Measurements from ENCODE around the gene CASP2. TPM values are rescaled to one million over a fixed set of nuclear protein-coding genes. Genes with fewer than 3 reads are reported as not detected.
A peak's percentile ranks its signal among the peaks of the same experiment; 100 is the strongest.

Gene CASP2
- polyA plus RNA-seq, 1 donor, result 69.9 TPM

DNA sequence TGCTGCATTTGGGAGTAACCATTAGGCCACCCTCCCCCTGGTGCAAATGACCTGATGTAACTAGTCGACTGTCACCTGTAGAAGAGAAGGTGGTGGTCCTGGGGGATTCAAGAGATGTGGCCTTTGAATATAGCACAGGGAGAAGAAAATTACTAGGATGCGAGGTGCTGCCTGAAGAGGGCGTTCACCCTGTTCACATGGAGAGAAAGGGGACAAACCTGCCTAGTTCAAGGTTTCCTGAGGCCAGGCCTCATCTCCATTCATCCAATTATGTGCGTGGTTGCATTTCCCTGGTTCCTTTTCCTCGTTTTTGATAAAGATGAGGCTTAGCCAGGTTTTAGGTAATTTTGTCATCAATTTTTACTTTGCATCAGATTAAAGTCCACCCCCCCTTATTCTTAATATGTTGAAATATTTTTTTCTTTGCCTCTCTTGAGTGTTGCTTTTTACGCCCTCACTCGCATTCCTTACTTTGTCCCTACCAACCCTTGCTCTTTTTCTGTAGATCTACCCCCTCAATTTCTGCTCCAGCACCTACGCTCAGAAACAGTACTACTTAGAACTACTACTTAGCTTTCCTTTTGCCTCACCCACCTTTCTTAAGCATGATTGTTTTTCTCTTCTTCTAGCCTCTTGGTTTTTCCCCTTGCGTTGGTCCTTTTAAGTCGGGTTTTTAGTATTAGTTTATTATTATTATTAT, 41.5 kb downstream of the CASP2 start:
- no peak for DNase-seq

DNA sequence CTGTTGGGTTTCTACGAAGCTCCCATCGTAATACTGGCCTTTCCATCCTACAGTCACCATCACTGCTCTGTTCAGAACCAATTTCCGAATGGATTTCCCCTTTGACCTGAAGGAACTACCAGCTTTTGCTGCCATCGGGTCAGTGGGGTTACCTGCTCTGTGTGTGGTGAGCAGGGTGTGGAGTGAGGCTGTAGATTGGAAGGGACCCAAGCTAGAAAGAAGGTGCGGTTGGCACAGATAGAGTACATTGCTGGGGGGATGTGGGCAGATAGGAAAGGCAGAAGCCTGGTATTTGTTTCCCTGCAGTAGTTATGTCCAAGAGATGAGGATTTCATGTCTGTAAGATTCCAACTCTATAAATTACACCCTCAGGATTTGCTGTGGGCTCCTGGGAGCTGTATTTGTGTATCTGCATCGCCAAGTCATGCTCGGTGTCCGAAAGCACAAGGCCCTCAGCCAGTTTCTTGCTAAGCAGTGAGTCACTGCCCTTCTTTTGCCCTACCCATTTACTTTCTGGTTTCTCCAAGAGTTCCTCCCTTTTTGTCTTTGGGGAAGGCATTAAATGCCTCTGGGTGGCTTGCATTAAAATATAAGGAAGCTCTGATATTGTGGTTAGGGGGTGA, 43.1 kb downstream of the CASP2 start:
- DNase-seq, result no peak

DNA sequence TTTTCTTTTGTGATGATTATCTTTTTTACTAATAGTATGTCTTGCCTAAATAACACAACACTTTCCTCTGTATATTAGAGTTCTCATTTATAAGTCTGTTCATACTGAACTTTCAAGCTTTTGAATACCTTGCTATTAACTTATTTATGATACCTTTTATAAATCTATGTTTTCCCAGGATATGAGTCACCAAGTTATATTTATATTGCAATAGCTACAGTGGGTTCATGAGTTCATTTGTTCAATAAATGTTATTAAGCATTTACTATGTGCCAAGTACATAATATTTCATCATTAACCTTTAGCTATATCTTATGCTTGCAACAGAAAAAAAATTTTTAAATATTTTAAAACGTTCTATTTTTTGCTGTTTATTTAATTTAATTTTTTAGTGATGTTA, 46.1 kb downstream of the CASP2 start:
- DNase-seq, result no peak

DNA sequence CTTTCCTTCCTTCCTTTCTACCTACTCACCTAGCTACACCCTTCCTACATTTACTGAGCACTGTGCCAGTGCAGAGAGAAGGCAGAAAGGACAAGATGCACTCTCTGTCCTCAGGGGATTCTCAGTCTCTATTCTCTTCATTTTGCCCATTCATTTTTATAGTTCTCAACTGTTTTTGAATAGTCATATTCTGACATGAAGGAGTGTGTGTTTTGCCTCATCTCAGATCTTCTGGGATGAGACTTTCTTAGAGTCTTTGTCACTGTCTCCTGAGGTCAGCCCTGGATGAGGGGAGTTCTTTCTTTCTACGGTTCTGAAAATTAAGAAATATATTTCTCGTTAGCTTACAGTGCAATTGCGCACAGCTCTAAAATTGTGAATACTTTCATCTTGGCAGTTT, 49.1 kb downstream of the CASP2 start:
- no peak for DNase-seq

DNA sequence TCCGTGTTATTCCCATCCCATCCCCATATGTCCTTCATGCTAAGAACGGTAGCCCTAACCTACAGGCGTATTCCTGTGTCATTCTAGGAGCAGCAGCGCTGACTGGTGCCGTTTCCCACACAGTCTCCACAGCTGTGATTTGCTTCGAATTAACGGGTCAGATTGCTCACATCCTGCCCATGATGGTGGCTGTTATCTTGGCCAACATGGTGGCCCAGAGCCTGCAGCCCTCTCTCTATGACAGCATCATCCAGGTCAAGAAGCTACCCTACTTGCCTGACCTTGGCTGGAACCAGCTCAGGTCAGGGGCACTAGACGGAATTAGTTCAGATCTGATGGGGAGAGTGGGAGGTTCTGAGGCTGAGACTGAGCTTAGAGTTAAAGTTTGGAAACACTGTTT, 53.7 kb downstream of the CASP2 start:
- DNase-seq, result no peak

DNA sequence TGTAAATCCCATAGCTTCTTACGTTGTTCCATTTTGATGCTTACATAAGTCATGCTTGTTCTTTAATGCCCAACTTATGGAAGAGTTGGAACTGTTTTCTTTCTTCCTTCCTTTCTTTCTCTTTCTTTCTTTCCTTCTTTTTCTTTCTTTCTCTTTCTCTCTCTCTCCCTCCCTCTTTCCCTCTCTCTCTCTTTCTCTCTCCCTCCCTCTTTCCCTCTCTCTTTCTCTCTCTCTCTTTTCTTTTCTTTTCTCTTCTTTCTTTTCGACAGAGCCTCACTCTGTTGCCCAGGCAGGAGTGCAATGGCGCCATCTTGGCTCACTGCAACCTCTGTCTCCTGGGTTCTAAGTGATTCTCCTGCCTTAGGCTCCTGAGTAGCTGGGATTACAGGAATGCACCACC, 55.4 kb downstream of the CASP2 start:
- no peak for DNase-seq

DNA sequence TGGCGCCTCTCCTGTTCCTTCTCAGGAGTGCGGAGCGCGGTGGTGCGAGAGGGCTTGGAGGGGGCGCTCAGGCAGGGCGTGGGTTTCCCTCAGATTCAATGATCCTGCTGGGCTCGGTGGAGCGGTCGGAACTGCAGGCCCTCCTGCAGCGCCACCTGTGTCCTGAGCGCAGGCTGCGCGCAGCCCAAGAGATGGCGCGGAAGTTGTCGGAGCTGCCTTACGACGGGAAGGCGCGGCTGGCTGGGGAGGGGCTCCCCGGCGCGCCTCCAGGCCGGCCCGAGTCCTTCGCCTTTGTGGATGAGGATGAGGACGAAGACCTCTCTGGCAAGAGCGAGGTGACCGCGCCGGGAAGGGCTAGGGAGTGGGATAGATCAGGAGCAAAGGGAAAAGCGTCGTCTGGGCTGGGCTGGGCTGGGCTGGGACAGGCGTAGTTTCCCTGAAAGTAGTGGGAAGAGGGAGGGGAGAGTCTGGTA, 57.3 kb downstream of the CASP2 start:
- DNase-seq, result peak; percentile 59

DNA sequence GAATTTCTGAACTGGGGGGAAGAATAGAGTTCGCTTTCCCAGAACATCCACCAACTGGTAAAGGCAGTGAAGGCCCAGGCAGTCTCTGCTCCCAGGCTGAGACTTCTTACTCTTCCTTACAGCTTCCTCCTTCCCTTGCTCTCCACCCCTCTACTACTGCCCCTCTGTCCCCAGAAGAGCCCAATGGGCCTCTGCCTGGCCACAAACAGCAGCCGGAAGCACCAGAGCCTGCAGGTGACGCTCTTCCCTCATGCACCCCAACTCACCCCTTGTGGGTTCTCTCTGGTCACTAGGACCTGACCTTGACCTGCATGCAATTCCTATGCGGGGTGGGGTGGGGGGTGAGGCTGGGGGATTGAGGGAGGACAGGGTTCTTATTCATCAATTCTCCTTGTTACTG, 57.9 kb downstream of the CASP2 start:
- DNase-seq, result no peak

DNA sequence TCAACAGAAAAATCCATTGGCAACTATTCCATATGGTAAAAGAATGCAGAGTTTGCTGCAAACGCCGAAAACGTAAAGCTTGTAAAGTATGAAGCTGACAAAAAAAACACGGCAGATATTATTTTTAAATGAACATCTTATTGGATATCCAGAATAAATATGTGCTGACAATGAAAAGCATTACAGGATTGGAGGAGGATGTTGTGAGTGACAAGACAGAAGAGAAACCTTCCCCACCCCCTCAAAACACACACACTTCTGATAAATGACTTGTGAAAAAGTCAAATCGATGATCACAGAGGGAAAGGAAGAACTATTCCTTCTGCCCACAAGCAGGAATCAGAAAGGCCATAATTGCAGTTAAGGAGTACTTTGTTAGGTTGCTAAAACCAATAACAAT, 59.8 kb downstream of the CASP2 start:
- no peak for DNase-seq

DNA sequence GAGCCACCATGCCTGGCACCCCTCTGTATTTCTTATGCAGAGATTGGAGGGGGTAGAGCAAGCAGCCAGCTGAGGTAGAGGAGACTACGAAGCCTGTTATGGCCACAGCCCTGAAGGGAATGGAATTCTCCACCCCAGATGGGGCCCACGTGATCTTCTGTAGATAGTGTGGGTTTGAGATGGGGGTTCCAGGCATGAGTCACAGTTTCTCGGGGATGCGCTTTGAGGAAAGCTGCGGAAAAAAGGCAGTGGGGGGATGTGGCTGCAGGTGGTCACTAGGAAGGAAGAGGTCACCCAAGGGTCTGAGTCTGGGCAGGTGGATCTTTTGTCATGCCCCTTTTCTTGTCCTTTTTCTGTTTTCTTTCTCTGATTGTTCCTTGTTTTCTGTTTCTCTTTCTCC, 62.9 kb downstream of the CASP2 start:
- DNase-seq, result no peak

DNA sequence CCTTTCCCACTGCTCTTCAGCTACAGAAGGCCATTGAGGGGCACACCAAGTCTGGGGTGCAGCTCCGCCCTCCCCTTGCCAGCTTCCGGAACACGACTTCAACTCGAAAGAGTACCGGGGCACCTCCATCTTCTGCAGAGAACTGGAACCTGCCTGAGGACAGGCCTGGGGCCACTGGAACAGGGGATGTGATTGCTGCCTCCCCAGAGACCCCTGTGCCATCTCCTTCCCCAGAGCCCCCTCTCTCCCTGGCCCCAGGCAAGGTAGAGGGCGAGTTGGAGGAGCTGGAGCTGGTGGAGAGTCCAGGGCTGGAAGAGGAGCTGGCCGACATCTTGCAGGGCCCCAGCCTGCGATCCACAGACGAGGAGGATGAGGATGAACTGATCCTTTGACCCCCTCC, 63.4 kb downstream of the CASP2 start:
- no peak for DNase-seq

DNA sequence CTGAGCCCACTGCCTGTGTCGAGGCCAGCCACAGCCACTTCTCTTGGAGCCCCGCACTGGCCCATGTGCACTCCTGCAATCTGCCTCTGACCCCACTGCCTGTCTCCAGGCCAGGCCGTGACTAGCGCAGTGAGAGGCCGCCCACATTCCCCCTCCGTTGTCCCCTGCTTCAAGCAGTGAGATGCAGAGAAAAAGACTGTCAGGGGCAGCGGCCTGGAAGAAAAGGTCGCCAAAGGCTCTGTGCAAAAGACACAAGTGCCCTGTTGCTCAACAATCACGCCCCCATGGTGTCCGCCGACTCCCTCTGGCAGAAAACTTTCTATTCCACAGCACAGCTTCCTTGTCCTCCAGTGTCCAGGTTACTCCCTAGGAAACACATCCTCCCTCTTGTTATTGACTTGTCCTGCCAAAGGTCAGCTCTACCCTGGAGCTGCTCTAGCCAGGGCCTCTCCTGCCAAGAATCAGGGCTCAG, 64.4 kb downstream of the CASP2 start:
- no peak for DNase-seq

DNA sequence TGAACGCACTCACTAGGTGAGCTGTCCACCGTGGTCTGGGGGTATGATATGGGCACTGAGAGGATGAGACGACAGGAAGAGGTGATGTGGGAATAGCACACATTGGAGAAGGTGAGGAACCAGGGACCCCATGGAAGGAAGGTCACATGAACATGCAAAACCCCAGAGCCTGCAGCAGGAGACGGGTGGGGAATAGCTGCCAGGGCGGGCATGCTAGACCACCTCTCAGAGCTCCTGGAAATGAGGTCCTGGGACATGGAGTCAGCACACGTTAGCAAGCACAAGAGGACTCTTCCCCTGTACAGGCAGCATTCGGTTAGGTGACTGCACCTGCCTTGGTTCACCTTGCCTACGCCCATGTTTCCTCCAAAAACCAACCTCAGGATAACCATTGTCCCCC, 66.2 kb downstream of the CASP2 start:
- no peak for DNase-seq

DNA sequence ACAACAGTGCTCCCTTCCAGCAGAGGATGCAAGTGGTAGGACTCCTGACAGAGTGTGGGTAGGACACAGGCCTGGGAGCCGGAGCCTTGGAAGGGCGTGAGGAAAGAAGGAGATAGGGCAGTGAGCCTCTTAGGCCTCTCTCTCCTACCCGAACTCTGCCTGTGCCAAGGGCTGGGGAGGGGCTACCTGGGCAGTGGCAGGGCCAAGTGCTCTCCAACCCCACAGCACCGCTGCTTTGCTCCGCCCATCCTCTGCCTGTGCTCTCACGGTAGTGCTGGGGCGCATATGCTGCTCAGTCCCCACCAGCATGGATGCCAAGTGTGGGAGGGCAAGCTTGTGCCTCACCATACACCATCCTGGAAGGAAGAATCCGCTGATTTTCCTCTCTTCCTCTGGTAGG, 66.8 kb downstream of the CASP2 start:
- DNase-seq, result no peak

DNA sequence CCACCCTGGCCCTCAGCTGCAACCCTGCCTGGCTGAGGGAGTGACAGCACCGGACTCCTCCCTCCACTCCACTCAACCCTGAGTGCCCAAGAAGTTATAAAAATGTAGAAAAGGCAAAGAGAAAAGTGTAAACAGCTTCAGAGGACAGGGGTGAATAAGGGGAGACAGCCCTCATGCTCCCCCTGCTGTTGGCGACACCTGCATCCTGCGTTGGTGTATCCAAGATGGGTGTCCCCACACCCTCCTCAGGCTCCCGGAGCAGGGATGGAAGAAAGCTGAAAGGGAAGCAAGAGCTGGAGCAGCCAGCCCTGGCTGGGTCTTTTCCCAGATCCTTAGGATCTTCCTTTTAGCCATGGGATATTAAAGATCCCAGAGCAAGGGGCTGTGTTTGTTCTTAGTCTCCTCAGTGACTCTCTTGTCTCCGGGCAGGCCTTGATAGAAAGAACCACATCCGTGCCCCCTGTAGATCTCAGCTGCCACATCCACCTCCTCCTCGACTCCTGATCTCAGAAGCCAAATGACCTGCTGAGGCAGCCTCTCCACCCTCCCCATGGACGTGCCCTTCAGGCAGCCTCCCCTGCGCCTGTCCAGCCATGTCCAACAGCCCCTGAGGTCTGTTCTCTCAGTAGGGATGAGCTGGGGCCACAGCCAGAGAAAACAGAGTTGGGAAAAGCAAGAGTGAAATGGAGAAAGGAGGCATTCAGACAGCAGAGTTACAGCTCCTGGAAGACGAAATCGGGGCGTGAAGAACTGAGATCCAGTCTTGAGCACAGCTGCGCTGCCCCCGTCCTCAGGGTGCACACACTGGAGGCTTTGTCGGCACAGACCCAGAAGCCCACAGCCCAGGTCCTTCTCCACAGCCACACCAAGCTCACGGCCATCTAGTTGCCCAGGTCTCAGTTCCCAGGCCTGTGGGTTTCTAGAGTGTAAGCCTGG, 67.6 kb downstream of the CASP2 start:
- DNase-seq, result no peak

DNA sequence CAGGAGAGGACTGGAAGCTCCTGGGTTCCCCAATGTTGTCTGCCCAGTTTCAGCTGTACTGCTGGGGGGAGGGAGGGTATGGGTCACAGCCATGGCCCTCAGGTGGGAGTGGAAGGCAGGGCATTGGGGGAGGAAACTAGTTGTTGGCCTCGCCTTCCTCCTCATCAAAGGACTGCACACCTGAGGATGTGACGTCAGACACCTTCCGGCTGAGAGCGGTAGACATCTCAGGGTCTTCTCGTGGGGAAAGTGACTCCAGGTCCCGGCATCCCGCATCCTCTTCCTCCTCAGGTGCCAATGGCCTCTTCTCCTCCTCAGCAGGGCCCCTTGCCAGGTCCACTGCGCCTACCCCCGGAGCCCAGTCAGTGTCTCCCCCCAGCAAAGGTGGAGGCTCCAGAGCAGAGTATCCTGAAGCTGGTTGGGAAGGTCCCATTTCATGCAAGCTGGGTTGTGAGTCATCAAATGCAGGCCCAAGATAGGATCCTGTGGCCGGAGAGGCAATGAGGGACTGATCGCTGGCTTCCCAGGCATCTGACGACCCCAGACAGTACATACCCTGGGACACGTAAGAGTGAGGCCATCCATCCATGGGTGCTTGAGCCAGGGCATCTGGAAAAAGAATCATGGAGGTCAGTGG, 68.4 kb downstream of the CASP2 start:
- no peak for DNase-seq

Other genes starting within 250 kb of the CASP2 start
- gene OR6V1, start 236.0 kb upstream of the CASP2 start, polyA plus RNA-seq (ENCODE audit: insufficient read length), result not detected
- not detected for gene PIP, start 156.3 kb upstream of the CASP2 start, polyA plus RNA-seq (ENCODE audit: insufficient read length)
- gene TAS2R39, start 104.9 kb upstream of the CASP2 start, polyA plus RNA-seq (ENCODE audit: insufficient read length), result not detected
- gene TAS2R40, start 66.3 kb upstream of the CASP2 start, polyA plus RNA-seq (ENCODE audit: insufficient read length), result not detected
- 199 TPM for gene GSTK1, start 24.9 kb upstream of the CASP2 start, polyA plus RNA-seq (ENCODE audit: insufficient read length)
- 55.7 TPM for gene TMEM139, start 3.4 kb upstream of the CASP2 start, polyA plus RNA-seq (ENCODE audit: insufficient read length)
- gene CLCN1, start 27.8 kb downstream of the CASP2 start, polyA plus RNA-seq (ENCODE audit: insufficient read length), result 0.35 TPM
- gene FAM131B, start 74.4 kb downstream of the CASP2 start, polyA plus RNA-seq (ENCODE audit: insufficient read length), result 2.1 TPM
- 63.9 TPM for gene ZYX, start 93.0 kb downstream of the CASP2 start, polyA plus RNA-seq (ENCODE audit: insufficient read length)
- 20.2 TPM for gene EPHA1, start 120.5 kb downstream of the CASP2 start, polyA plus RNA-seq (ENCODE audit: insufficient read length)
- gene TAS2R60, start 155.1 kb downstream of the CASP2 start, polyA plus RNA-seq (ENCODE audit: insufficient read length), result not detected
- not detected for gene TAS2R41, start 189.5 kb downstream of the CASP2 start, polyA plus RNA-seq (ENCODE audit: insufficient read length)